Measurements from ENCODE around the gene UBAP2L.
"Not testable (repeated sequence)": the region's sequence is repeated elsewhere in the genome, so short reads cannot be mapped to it uniquely, and the experiment has no call there.

Gene UBAP2L

DNA sequence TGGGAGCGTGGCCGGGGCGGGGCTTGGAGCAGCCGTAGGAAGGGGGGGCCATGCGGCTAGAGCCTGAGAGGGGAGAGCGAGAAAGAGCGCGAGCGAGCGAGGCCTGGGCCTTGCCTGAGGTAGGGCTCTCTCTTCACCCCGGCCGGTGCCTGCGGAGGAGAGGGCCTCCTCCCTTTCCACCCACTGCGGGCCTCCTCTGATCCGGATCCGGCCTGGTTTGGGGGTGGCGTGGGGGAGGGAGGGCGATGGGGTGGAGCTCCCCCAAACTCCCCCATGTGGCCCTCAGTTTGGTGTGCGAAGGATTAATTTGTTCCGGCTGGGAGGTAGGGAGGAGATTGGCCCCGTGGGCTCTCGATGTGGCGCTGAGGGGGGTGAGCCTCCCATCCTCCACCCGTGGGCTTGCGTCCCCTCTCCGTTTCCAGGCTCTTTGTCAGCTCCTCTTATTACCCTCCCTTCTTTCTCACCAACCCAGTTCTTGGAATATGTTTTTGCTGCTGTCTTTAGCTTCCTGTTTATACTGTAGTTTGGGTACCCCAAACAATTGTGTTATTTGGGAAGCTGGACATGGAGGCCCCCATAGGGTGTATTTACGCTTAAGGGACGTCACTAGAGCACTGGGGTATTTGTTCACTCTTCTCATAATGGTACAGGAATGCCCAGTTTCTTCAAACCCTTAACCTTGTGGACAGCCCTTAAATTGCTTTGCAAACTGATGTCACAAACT, 685 bp downstream of the UBAP2L start:
- Mint-ChIP-seq H3K27ac (peak overlapping the region; percentile 97), H3K27me3 (no peaks in the 10 kb centered on the region), H3K36me3 (peaks cover 36% of the 10 kb centered on the region), H3K9me3 (no peaks in the 10 kb centered on the region), H3K4me3 (peak overlapping the region; percentile 91), H3K4me1 (peaks cover 73% of the 10 kb centered on the region)
- ATAC-seq, result peak; percentile 62

GRCh38 chr1:154222518-154222917, 1.8 kb downstream of the UBAP2L start:
- Mint-ChIP-seq H3K27me3 (no peaks in the 10 kb centered on the region), H3K4me3 (peak overlapping the region; percentile 91), H3K9me3 (no peaks in the 10 kb centered on the region), H3K4me1 (peaks cover 69% of the 10 kb centered on the region), H3K27ac (peak overlapping the region; percentile 97), H3K36me3 (peaks cover 41% of the 10 kb centered on the region)
- no peak for ATAC-seq

DNA sequence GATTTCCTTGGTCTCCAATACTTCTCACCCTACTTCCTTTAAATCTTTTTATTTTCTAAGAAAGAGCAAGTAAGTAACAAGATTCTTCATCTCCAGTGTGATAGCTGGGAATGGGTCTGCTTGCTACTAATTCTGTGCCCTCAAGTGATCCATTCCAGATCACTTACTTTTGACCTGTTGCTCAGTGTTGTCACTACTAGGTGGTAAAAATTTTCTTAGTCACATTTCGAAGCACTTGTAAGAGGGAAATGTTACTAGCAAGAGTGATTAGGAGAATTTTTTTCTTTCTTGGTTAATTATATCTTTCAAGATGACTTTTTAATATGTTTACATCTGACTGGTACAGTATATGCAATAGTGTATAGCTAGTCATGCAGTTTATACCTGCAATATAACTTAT, 2.2 kb downstream of the UBAP2L start:
- H3K27ac Mint-ChIP-seq, result peak overlapping the region; percentile 70
- no peaks in the 10 kb centered on the region for H3K27me3 Mint-ChIP-seq
- peaks cover 41% of the 10 kb centered on the region for H3K36me3 Mint-ChIP-seq
- peak overlapping the region; percentile 64 for H3K4me3 Mint-ChIP-seq
- H3K4me1 Mint-ChIP-seq, result peaks cover 65% of the 10 kb centered on the region
- no peak for ATAC-seq
- no peaks in the 10 kb centered on the region for H3K9me3 Mint-ChIP-seq

GRCh38 chr1:154223621-154224020, 2.9 kb downstream of the UBAP2L start:
- Mint-ChIP-seq H3K27ac (peak overlapping the region; percentile 64), H3K36me3 (peaks cover 41% of the 10 kb centered on the region), H3K27me3 (no peaks in the 10 kb centered on the region)

DNA sequence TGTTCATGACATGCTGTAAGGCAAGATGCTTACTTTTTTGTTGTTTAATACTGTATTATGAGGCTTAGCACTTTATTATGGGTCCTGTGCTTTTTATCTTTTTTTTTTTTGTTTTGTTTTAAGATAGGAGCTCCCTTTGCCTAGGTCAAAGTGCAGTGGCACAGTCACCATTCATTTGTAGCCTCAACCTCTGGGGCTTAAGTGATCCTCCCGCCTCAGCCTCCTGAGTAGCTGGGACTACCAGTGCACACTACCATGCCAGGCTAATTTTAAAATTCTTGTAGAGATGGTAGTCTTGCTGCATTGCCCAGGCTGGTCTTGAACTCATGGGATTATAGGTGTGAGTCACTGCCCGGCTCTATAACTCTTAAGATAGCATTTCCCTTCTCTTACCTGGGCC, 4.6 kb downstream of the UBAP2L start:
- no peak for ATAC-seq
- peak overlapping the region; percentile 64 for H3K27ac Mint-ChIP-seq
- H3K36me3 Mint-ChIP-seq, result peaks cover 40% of the 10 kb centered on the region
- peaks cover 48% of the 10 kb centered on the region for H3K4me1 Mint-ChIP-seq
- H3K4me3 Mint-ChIP-seq, result no peak overlapping the region
- H3K9me3 Mint-ChIP-seq, result no peaks in the 10 kb centered on the region
- H3K27me3 Mint-ChIP-seq, result no peaks in the 10 kb centered on the region

More at GRCh38 chr1:154223621-154224020, 2.9 kb downstream of the UBAP2L start:
- ATAC-seq, result no peak
- Mint-ChIP-seq H3K4me1 (peaks cover 58% of the 10 kb centered on the region), H3K9me3 (no peaks in the 10 kb centered on the region), H3K4me3 (no peak overlapping the region)

DNA sequence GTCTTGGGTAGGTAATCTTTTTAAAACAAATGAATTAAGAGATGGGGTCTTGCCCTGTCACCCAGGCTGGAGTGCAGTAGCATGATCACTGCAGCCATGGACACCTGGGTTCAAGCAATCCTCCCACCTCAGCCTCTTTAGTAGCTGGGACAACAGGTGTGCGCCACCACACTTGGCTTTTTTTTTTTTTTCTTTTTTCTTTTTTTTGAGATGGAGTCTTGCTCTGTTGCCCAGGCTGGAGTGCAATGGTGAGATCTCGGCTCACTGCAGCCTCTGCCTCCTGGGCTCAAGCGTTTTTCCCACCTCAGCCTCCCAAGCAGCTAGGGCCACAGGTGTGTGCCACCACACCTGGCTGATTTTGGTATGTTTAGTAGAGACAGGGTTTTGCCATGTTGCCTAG, 10.4 kb downstream of the UBAP2L start:
- not testable (repeated sequence) for H3K4me3 Mint-ChIP-seq, H3K4me1 Mint-ChIP-seq, H3K27me3 Mint-ChIP-seq, H3K27ac Mint-ChIP-seq, ATAC-seq, H3K9me3 Mint-ChIP-seq
- peaks cover 66% of the 10 kb centered on the region for H3K36me3 Mint-ChIP-seq

GRCh38 chr1:154233127-154233526, 12.4 kb downstream of the UBAP2L start:
- peaks cover 66% of the 10 kb centered on the region for H3K36me3 Mint-ChIP-seq

DNA sequence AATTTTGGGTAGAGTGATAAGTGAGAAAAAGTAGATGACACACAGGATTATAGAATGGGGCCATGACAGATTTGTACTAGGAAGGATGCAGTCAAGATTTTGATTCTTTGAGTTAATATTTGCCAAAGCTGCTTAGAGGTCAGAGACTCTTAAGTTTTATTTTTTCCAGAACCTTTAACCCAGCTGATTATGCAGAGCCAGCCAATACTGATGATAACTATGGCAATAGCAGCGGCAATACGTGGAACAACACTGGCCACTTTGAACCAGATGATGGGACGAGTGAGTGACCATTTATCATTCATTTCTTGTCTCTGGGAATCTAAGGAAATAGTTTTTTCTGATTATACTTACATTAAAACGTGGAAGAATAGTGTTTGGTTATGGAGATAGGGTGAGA, 16.1 kb downstream of the UBAP2L start:
- H3K4me3 Mint-ChIP-seq, result no peak overlapping the region
- peaks cover 7% of the 10 kb centered on the region for H3K4me1 Mint-ChIP-seq
- H3K27ac Mint-ChIP-seq, result no peak overlapping the region
- ATAC-seq, result no peak
- peaks cover 70% of the 10 kb centered on the region for H3K36me3 Mint-ChIP-seq
- H3K9me3 Mint-ChIP-seq, result no peaks in the 10 kb centered on the region
- no peaks in the 10 kb centered on the region for H3K27me3 Mint-ChIP-seq

More at GRCh38 chr1:154233127-154233526, 12.4 kb downstream of the UBAP2L start:
- H3K27me3 Mint-ChIP-seq, H3K9me3 Mint-ChIP-seq, H3K27ac Mint-ChIP-seq, H3K4me3 Mint-ChIP-seq, ATAC-seq, H3K4me1 Mint-ChIP-seq: not testable (repeated sequence)

DNA sequence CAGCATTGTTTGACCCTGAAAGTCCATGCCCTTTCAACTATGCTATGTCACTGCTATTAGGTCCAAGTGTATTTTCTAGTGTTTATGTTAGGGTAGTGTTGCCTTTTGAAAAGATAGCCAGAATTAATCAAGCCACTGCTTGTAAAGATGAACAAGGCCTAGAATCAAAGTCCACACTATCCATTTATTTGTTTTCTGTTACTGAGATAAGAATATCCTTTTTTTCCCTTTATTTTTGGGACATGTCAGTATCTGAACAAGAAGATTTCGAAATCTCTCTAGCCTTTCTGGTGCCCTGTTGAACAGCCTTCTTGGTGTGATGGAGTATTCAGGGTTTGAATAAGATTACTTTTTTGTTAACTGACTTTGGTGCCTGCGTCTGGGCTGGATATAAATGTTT, 16.7 kb downstream of the UBAP2L start:
- ATAC-seq, result no peak
- H3K36me3 Mint-ChIP-seq, result peaks cover 76% of the 10 kb centered on the region
- peaks cover 7% of the 10 kb centered on the region for H3K4me1 Mint-ChIP-seq
- H3K9me3 Mint-ChIP-seq, result no peaks in the 10 kb centered on the region
- H3K4me3 Mint-ChIP-seq, result no peak overlapping the region
- no peak overlapping the region for H3K27ac Mint-ChIP-seq
- no peaks in the 10 kb centered on the region for H3K27me3 Mint-ChIP-seq

GRCh38 chr1:154237880-154238506, 17.2 kb downstream of the UBAP2L start:
- H3K27me3 Mint-ChIP-seq, result no peaks in the 10 kb centered on the region
- peaks cover 82% of the 10 kb centered on the region for H3K36me3 Mint-ChIP-seq
- no peak overlapping the region for H3K4me3 Mint-ChIP-seq
- ATAC-seq, result no peak
- no peaks in the 10 kb centered on the region for H3K9me3 Mint-ChIP-seq
- H3K27ac Mint-ChIP-seq, result no peak overlapping the region
- H3K4me1 Mint-ChIP-seq, result peaks cover 7% of the 10 kb centered on the region

DNA sequence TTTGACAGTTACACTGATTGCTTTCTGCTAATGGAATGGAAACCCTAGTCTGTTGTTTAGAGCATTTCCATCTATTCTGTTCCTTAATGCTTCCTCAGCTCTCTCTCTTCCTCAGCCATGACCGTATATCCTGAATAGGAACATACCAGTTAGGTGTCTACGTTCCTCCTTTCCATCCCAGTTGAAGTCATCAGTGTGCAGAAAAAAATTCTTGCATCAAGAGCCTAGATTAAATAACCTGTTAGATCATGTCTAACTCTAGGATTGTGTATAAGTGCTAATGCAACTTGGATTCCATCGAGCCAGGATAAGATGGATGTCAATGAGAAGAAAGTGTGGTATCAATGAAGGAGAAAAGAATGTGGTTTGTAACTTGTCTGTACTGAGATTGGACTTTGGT, 18.7 kb downstream of the UBAP2L start:
- Mint-ChIP-seq H3K36me3 (peaks cover 85% of the 10 kb centered on the region), H3K4me1 (peaks cover 7% of the 10 kb centered on the region), H3K27ac (no peak overlapping the region), H3K4me3 (no peak overlapping the region), H3K27me3 (no peaks in the 10 kb centered on the region), H3K9me3 (no peaks in the 10 kb centered on the region)
- ATAC-seq, result no peak

GRCh38 chr1:154240294-154240833, 19.6 kb downstream of the UBAP2L start:
- H3K4me3 Mint-ChIP-seq, result no peak overlapping the region
- ATAC-seq, result no peak
- no peak overlapping the region for H3K27ac Mint-ChIP-seq
- H3K36me3 Mint-ChIP-seq, result peaks cover 76% of the 10 kb centered on the region
- H3K9me3 Mint-ChIP-seq, result no peaks in the 10 kb centered on the region
- H3K4me1 Mint-ChIP-seq, result peaks cover 7% of the 10 kb centered on the region
- no peaks in the 10 kb centered on the region for H3K27me3 Mint-ChIP-seq

DNA sequence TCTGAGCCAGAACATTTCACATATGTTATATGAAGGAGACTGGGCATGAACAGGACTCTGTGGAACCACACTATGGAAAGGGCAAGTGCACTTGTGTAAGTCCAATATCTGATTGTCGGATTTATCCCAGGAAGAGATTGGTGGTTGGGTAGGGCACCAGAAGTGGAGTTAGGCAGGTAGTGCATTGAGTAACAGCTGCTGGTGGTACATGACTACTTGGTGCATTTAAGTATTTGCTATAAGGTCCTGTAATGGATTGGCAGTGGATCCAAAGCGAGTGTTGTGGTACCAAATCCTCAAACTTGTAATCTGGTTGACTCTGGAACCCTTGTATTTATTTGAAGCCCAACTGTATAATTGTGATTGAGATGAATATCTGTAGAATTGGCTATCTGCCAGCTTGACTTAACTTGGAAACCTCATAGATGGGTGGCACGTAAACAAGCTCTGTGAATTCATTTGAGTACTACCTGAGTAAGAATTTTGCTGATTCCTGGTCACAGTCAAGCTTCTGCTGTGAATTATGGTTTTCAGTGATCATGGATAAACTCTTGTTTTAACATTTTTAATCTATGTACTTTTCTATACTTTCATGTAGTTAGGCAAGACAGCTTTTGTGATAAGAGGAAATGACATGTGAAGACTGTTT, 21.1 kb downstream of the UBAP2L start:
- no peak overlapping the region for H3K27ac Mint-ChIP-seq
- H3K36me3 Mint-ChIP-seq, result peaks cover 64% of the 10 kb centered on the region
- H3K4me3 Mint-ChIP-seq, result no peak overlapping the region
- no peaks in the 10 kb centered on the region for H3K9me3 Mint-ChIP-seq
- no peaks in the 10 kb centered on the region for H3K27me3 Mint-ChIP-seq
- peaks cover 7% of the 10 kb centered on the region for H3K4me1 Mint-ChIP-seq
- no peak for ATAC-seq

- ATAC-seq, result no peak
- H3K27me3 Mint-ChIP-seq, result no peaks in the 10 kb centered on the region
- H3K9me3 Mint-ChIP-seq, result no peaks in the 10 kb centered on the region
- H3K4me1 Mint-ChIP-seq, result no peaks in the 10 kb centered on the region
- H3K36me3 Mint-ChIP-seq, result peaks cover 70% of the 10 kb centered on the region
- H3K27ac Mint-ChIP-seq, result no peak overlapping the region
- no peak overlapping the region for H3K4me3 Mint-ChIP-seq
Measured at GRCh38 chr1:154253671-154254070, 32.9 kb downstream of the UBAP2L start.

GRCh38 chr1:154256686-154257085, 35.9 kb downstream of the UBAP2L start:
- H3K36me3 Mint-ChIP-seq, result peaks cover 74% of the 10 kb centered on the region

More at GRCh38 chr1:154256686-154257085, 35.9 kb downstream of the UBAP2L start:
- H3K27ac Mint-ChIP-seq, result no peak overlapping the region
- H3K27me3 Mint-ChIP-seq, result no peaks in the 10 kb centered on the region
- ATAC-seq, result no peak
- no peak overlapping the region for H3K4me3 Mint-ChIP-seq
- peaks cover 3% of the 10 kb centered on the region for H3K4me1 Mint-ChIP-seq
- no peaks in the 10 kb centered on the region for H3K9me3 Mint-ChIP-seq
